GM12864 (cell line): Measurements from ENCODE around the gene ARMCX1.
"Not testable (repeated sequence)": the region's sequence is repeated elsewhere in the genome, so short reads cannot be mapped to it uniquely, and the experiment has no call there.

Source experiments
- DNase-seq: peaks from one replicate; pipeline ENCODE4 v3.0.0-alpha.2; 2011; ENCODE audit warnings: low read depth
- H3K4me3 ChIP-seq: 2 replicates; pipeline ENCODE4 v1.5.1; 2011; ENCODE audit warnings: mild to moderate bottlenecking, low read depth, low read length, control low read depth
- TF ChIP-seq, protein P1 (sequence below): IDR thresholded peaks from 2 replicates; pipeline ENCODE4 v1.5.1; 2011; ENCODE audit warnings: low read depth, mild to moderate bottlenecking, moderate library complexity, low read length, control low read depth, inconsistent platforms; ENCODE audit errors: missing control alignments

ARMCX1 gene

DNA sequence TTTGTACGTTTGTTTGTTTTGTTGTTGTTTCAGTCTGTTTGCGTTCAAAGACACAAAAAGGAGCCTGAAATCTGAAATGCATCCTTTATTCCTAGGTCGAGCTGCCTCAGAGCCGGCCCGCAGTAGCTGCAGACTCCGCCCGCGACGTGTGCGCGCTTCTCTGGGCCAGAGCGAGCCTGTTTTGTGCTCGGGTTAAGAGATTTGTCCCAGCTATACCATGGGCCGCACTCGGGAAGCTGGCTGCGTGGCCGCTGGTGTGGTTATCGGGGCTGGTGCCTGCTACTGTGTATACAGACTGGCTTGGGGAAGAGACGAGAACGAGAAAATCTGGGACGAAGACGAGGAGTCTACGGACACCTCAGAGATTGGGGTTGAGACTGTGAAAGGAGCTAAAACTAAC is 2.4 kb downstream of the ARMCX1 start:
- H3K4me3 ChIP-seq = no peak overlapping the region
- TF ChIP-seq, protein P1, sequence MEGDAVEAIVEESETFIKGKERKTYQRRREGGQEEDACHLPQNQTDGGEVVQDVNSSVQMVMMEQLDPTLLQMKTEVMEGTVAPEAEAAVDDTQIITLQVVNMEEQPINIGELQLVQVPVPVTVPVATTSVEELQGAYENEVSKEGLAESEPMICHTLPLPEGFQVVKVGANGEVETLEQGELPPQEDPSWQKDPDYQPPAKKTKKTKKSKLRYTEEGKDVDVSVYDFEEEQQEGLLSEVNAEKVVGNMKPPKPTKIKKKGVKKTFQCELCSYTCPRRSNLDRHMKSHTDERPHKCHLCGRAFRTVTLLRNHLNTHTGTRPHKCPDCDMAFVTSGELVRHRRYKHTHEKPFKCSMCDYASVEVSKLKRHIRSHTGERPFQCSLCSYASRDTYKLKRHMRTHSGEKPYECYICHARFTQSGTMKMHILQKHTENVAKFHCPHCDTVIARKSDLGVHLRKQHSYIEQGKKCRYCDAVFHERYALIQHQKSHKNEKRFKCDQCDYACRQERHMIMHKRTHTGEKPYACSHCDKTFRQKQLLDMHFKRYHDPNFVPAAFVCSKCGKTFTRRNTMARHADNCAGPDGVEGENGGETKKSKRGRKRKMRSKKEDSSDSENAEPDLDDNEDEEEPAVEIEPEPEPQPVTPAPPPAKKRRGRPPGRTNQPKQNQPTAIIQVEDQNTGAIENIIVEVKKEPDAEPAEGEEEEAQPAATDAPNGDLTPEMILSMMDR = no peak
- DNase-seq = no peak

DNA sequence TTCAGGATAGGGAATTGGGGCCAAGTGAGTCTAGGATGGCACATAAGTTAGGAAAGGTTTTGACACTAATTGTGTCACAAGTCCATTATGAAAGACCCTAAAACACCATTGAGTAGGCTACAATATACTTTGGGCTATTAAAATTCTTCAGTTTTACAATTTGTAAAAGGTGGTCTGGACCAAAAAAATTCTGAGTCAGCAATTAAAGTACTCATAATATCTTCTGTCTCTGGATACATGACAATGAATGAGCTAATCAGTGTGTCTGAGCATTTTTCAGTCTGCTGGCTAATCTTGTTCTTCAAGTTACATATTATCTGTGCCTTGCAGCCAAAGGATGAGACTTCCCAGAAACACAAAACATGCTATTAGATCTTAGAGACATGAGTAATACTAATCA is 14.3 kb downstream of the ARMCX1 start:
- no peak for DNase-seq
- H3K4me3 ChIP-seq = no peak overlapping the region
- TF ChIP-seq, protein P1 = no peak

DNA sequence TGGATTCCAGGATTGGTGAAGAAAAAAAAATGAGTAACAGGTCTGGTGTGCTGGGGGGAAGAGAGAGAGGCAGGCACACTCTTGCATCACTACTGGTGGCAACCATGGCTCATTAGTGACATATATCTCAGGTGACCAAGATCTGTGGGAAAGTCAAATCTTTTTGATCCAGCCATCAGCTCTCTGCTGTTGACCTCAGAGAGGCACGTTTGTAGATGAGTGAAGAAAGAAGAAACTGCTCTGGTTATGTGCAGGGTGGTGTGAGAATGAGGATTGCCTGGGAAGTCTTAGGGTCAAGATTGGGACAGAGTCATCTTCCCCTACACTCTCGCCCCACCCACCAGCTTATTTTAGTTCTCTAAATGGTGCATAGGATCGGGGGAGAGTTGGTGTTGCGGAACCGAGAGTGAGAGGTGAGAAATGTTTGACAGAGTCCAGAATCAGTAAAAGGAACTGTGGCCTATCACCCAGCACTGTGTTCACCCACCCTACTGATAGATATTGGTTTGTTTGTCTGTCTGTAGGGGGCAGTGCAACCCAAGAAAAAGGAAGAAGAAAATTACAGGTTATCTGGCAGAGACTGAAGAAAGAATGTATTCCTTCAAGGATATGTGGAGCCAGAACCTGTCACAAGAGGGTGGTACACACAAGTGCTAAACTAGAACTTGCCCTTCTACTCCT is 45.5 kb downstream of the ARMCX1 start:
- TF ChIP-seq, protein P1 = peak; percentile 50
- DNase-seq = peak; percentile 62
- H3K4me3 ChIP-seq = no peak overlapping the region

DNA sequence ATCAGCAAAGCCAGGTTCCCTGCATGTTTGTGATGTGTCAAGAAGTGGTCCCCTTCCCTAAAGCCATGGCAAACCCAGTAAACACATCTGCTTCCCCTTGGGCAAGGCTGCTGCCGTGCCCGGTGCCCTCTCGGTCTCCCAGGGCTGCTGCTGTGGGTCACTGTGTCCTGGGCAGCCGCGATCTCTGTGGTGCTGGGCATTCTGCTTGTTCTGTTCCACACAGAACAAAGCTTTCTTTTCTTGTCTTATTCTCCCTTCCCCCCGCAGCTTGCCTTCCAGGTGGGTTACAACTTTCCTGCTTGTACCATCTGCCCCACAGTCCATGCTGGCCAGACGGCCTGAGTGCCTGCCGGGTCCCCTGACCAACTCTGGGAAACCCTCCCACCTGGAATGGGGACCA is 49.2 kb downstream of the ARMCX1 start:
- DNase-seq, H3K4me3 ChIP-seq: not testable (repeated sequence)

DNA sequence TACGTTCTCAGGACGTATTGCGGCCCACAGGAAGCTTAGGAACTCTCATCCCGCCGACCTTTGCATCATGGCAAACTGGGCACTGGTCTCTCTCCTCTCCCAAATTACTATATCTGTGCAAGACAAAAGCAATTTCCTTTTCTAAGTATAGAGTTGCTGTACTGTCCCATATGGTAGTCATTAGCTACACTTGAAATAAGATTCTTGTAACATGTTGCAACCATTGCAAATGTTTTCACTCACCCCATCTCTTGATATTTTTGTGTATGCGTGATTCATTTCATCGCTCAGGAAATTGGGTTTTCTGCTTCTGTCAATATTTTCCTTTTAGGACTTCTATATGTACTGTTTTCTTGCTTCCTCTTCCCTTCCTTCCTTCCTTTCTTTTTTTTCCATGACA is 51.7 kb downstream of the ARMCX1 start:
- no peak for DNase-seq
- TF ChIP-seq, protein P1 = no peak
- no peak overlapping the region for H3K4me3 ChIP-seq
